Osteoblast (primary cell): ENCODE measurements around the gene NCR2. TPM values are rescaled to one million over a fixed set of nuclear protein-coding genes. Genes with fewer than 3 reads are reported as not detected.

Experiments used
- DNase-seq: peaks from one replicate; pipeline ENCODE4 v3.0.0; 2011; ENCODE audit warnings: low spot score, mixed read lengths; ENCODE audit not compliant: insufficient read length; ENCODE audit errors: missing footprints
- H2AFZ ChIP-seq: 2 replicates; pipeline ENCODE4 v1.6.0; 2011; ENCODE audit warnings: mild to moderate bottlenecking, low read length
- H3K27ac ChIP-seq: 2 replicates; pipeline ENCODE4 v1.5.1; 2011; ENCODE audit warnings: mild to moderate bottlenecking, low read depth, low read length, moderate library complexity
- H3K27me3 ChIP-seq: 2 replicates; pipeline ENCODE4 v1.6.0; 2012; ENCODE audit warnings: mild to moderate bottlenecking, control low read depth, inconsistent platforms, low read length, moderate library complexity; ENCODE audit not compliant: insufficient read depth
- H3K36me3 ChIP-seq: 2 replicates; pipeline ENCODE4 v1.5.1; 2011; ENCODE audit warnings: mild to moderate bottlenecking, low read length, control low read depth, moderate library complexity; ENCODE audit not compliant: insufficient read depth
- H3K4me1 ChIP-seq: 2 replicates; pipeline ENCODE4 v1.5.1; 2011; ENCODE audit warnings: mild to moderate bottlenecking, low read length, control low read depth, moderate library complexity; ENCODE audit not compliant: insufficient read depth
- H3K4me2 ChIP-seq: 2 replicates; pipeline ENCODE4 v1.6.0; 2011; ENCODE audit warnings: mild to moderate bottlenecking, low read length; ENCODE audit not compliant: insufficient read depth
- H3K4me3 ChIP-seq: fragments of 200-600 bp; sonication (generic); 3 replicates; pipeline ENCODE4 v1.5.1; 2012; ENCODE audit warnings: mild to moderate bottlenecking, low read length, inconsistent platforms; ENCODE audit not compliant: insufficient read depth
- H3K79me2 ChIP-seq: 2 replicates; pipeline ENCODE4 v1.6.0; 2012; ENCODE audit warnings: mild to moderate bottlenecking, low read length, control low read depth, inconsistent platforms; ENCODE audit not compliant: insufficient read depth
- H3K9me3 ChIP-seq: 2 replicates; pipeline ENCODE4 v1.5.1; 2011; ENCODE audit warnings: low read depth, low read length, control low read depth
- H4K20me1 ChIP-seq: 2 replicates; pipeline ENCODE4 v1.6.0; 2012; ENCODE audit warnings: mild to moderate bottlenecking, low read length, control low read depth; ENCODE audit not compliant: insufficient read depth
- CTCF ChIP-seq: IDR thresholded peaks from 2 replicates; pipeline ENCODE4 v1.5.1; 2011; ENCODE audit warnings: mild to moderate bottlenecking, low read depth, low read length, moderate library complexity; ENCODE audit errors: extremely low read depth
- total RNA-seq: library from RNA; depleted of rRNA; stranded (reverse); fragments of >200 nt; gene quantifications from 2 replicates; pipeline ENCODE4 v1.2.3, GENCODE V29; 2012

NCR2 gene
- total RNA-seq, 1 donor: not detected

DNA sequence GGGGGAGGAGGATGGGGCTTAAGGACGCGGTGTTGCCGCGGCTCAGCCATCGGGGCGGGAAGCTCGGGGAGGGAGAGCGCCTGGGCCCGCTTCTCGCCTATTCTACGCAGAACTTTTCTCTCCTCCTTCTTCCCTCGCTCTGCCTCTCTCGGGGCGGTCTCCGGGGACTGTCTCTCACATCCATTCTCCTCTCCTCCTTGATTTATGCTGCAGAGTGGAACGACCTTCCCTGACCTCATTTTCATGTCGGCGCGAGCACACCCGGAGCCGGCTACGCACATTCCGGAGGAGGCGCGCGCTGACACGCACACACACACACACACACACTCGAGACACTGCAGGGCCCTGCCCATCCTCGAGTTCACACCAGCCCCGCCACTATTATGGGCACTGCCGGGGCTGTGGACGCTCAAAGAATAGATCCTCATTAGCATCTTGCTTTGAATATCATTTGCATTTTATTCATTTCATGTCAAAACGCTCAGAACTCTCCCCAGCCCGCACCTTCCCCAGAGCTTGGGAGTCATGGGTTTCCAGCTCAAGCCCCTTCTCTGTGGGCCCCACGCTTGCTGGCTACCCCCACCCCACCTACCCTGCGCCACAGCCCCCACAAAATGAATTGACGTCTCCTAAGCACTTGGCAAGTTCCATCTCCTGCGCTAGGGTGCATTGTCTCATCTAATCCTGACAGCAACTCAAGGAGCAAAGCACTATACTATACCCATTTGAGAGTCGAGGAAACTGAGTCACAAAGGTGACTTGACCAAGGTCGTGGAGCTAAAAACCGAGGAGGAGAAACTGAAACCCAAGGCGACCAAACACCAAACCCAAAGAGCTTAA lies 36.8 kb downstream of the NCR2 start:
- Histone ChIP-seq H3K79me2 (no peaks in the 10 kb centered on the region), H3K4me3 (peak overlapping the region; percentile 51), H3K36me3 (no peaks in the 10 kb centered on the region), H3K27me3 (peaks cover 55% of the 10 kb centered on the region), H3K27ac (no peak overlapping the region), H3K4me1 (no peaks in the 10 kb centered on the region), H3K9me3 (no peaks in the 10 kb centered on the region), H3K4me2 (peak overlapping the region; percentile 65), H4K20me1 (no peaks in the 10 kb centered on the region), H2AFZ (peak overlapping the region; percentile 86)
- peak; percentile 88 for DNase-seq
- no peak for TF ChIP-seq CTCF

- peak; percentile 74 for DNase-seq
- no peak overlapping the region for H3K4me3 ChIP-seq
- H3K4me2 ChIP-seq: peak overlapping the region; percentile 65
- H3K27me3 ChIP-seq: peaks cover 61% of the 10 kb centered on the region
- H2AFZ ChIP-seq: no peak overlapping the region
- H3K9me3 ChIP-seq: no peaks in the 10 kb centered on the region
- H3K4me1 ChIP-seq: no peaks in the 10 kb centered on the region
- H4K20me1 ChIP-seq: no peaks in the 10 kb centered on the region
- no peak overlapping the region for H3K27ac ChIP-seq
- no peak for TF ChIP-seq CTCF
- H3K36me3 ChIP-seq: no peaks in the 10 kb centered on the region
- no peaks in the 10 kb centered on the region for H3K79me2 ChIP-seq
These were observed 37.6 kb downstream of the NCR2 start for GRCh38 chr6:41372832-41373626.

GRCh38 chr6:41373627-41373918 lies 38.2 kb downstream of the NCR2 start:
- DNase-seq: no peak
- Histone ChIP-seq H2AFZ (no peak overlapping the region), H3K36me3 (no peaks in the 10 kb centered on the region), H3K79me2 (no peaks in the 10 kb centered on the region), H4K20me1 (no peaks in the 10 kb centered on the region), H3K27me3 (peaks cover 61% of the 10 kb centered on the region), H3K4me1 (no peaks in the 10 kb centered on the region), H3K4me2 (no peak overlapping the region), H3K9me3 (no peaks in the 10 kb centered on the region), H3K4me3 (no peak overlapping the region), H3K27ac (no peak overlapping the region)
- no peak for TF ChIP-seq CTCF
